ENCODE data around the gene SEPTIN12.
"Not testable (repeated sequence)": the region's sequence is repeated elsewhere in the genome, so short reads cannot be mapped to it uniquely, and the experiment has no call there.

The SEPTIN12 gene

DNA sequence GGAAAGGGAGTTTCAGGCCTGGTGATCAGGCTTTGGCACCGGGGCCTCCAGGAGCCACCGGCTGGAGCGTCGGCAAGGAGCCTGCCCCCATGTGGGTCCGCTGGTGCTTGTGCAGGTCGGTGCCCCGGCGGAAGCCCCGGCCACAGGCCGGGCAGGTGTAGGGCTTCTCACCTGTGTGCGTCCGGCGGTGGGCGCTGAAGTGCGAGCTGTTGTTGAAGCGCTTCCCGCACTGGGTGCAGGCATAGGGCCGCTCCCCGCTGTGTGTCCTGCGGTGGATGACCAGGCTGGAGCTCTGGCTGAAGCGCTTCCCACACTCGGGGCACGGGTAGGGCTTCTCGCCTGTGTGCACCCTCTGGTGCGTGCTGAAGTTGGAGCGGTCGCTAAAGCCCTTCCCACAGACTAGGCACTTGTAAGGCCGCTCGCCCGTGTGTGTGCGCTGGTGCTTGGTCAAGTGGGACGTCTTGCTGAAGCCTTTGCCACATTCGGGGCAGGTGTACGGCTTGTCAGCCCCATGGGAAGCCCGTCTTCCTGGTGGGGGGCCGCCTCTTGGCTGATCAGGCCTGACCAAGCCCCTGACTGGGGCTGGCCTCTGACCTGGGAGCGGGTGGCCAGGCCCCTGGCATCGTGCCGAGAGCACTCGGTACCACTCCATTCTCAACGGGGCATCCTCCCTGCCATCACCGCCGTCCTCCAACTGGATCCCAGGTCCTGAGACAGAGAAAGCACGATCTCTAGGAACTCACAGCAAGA, 35.6 kb downstream of the SEPTIN12 start:
- no peak for DNase-seq

- no peak for DNase-seq
These were observed 37.2 kb downstream of the SEPTIN12 start for GRCh38 chr16:4750896-4751295.

DNA sequence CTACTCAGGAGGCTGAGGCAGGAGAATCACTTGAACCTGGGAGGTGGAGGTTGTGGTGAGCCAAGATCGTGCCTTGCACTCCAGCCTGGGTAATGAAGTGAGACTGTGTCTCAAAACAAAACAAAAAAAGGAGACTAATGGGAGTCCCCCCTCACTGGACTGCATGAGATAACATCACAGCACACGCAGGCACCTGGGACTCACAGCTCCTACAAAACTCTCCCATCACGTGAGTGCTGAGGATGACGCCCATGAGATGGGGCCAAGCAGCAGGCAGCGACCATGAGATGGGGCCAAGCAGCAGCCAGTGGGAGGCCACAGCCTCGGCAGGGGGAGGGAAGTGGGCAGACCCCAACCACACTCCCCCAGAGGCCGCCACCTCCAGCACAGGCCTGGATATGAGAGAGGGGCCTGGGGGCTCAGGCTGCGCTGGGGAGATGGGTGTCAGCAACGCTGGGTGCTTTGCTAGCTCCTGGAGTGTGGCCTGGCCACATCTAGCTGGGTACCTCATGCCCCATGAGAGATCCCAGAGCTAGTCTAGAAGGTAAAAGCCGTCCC, 38.4 kb downstream of the SEPTIN12 start:
- no peak for DNase-seq

DNA sequence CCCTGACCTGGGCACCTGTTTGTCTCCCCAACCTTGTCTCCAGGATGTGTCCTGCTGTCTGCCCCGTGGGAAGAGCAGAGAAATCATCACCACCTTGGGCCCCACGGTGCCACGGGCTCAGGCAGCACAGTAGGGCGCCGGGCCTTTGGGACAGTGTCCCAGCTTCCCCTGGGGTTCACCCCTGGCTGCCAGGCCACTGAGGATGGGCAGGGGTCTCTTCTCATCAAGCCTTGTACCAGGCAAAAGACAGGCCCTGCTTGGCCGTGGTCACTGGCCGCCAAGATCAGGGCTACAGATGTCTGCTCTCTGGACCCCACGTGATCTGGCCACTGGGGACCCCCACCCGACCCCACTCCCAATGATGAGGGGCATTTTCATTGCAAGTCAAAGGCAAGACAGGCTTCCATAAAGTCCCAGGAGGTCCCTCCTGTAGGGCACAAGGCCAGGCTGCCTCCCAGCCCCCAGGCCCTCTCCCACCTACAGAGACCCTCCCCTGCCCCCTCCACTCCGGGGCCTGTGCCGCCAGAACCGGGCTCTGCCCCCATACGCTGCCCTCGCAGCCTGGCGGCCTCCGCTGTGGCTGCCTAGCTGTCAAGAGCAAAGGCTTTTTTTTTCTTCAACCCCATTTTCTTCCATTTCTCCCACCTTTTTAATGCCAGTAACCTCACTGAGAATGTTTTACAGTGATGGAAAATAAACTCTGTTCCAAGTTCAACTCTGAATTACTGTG, 39.3 kb downstream of the SEPTIN12 start:
- DNase-seq = no peak

GRCh38 chr16:4747906-4748681, 40.1 kb downstream of the SEPTIN12 start:
- no peak for DNase-seq

DNA sequence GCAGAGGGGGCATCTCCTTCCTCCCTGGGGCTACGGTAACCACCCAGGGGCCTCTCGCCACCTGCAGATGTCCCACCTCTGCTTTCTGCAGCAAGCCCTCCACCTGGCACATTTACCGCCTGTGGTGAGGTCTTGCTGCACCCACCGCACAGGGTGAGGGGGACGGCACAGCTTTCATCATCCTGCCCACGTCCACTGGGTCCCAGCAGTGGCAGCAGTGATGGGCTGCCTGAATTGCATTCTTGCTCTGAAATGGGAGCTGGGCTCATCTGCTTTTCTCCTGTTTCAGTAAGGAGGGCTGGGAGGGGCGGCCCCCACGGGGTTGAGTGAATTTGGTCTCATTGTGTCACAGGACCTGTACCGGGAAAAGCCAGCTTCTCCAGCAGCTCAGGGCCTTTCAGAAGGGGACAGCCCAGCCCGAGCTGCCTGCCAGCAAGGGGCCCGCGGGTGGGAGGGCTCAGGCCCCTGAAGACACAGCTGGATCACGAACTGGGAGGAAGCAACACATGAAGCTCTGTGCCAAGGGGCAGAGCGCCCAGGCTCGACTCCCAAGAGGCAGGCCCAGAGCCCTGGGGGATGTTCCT, 41.1 kb downstream of the SEPTIN12 start:
- no peak for DNase-seq

DNA sequence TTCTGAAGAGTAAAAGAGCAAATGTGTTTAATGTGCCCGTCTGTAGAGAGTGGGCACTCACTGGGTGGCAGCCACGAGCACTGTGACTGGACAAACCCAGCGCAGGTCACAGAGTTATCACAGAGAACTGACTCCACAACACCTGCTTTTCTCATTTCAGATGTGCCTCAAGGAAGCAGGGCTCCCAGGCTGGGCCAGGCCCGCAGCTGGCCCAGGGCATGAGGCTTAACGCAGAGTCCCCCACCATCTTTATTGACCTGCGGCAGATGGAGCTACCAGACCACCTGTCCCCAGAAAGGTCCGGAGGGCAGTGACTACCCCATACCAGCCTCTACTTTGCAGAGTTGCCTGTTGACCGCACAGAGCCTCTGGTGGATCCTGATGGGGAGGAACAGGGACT, 41.9 kb downstream of the SEPTIN12 start:
- no peak for DNase-seq

DNA sequence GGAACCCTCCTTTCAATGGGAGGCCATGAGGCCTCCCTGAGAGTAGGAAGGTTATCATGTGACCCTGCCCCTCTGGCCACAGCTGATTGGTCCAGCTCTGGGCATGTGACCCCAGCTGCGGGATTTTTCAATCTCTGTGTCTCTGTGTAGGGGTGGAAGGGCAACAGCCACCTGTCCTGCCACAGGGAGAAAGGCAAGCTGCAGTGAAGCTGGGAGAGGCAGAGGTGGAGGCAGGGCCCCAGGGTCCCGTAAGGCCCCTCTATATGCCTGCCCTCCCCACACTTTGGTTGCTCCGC, 42.9 kb downstream of the SEPTIN12 start:
- DNase-seq = no peak

DNA sequence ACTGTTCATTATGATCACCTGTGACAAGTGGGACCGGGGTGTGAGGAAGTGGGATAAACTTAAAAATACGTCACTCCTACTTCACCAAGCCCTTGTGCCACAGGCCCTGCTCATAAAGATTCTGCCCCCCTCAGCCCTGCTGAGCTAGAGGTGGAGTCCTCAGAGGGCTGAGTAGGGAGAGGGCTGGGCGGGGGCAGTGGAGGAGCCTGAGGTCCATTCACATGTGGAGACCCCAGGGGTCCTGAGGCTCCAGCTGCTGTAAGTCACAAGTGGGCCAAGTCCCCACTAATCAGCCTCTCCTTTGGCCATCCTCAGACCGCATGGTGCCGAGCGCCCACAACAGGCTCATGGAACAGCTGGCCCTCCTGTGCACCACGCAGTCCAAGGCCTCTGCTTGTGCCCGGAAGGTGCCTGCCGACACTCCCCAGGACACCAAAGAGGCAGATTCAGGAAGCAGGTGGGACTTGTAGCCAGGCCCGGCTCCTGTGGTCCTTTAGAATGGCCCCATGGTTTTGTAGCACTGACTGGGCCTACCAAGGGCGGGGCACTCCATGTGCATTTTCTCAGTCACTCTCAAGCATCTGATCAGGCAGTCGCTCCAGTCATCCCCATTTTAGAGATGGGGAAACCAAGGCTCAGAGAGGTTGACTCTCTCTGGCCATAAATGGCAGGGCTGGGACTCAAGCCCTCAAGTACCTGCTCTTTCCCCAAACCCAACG, 43.4 kb downstream of the SEPTIN12 start:
- DNase-seq = no peak

DNA sequence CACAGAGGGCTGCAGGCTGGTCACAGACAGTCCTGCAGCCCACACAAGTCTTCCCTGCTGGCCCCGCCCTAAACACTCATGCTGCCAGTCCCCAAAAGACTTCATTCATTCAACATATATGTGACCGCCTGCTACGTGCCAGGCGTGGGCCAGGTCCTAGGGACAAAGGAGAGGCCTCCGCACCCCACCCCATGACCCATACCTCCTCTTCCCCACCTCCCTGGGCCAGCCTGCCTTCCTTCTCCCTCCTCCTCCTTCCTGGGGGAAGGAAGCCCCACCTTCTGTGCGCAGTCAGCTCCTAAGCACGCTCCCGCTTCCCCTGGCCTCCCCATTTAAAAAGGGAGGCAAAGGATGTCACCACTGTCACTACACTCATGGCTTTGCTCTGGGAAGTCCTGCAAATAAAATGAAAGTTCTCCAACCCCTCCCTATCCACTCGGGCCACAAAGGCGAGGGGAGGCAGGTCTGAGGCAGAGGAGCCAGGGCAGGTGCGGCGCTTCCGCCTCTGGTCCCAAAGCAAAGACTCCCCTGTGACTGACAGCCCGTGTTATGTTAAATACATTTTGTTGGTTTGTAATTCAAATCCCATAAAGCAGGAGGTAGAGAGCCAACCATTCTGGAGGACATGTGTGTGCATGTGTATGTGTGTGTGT, 44.8 kb downstream of the SEPTIN12 start:
- DNase-seq = no peak

DNA sequence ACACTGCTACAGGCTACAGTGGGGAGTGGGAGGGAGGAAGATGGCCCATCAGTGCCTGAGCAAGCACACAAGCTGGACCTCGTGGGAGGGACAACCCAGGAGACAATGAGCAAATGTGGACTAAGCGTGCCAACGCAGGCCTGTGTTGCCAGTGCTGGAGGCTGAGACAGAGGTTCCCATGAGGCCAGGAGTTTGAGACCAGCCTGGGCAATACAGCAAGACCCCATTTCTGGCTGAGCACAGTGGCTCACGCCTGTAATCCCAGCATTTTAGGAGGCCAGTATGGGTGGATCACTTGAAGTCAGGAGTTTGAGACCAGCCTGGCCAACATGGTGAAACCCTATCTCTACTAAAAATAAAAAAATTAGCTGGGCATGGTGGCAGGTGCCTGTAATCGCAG, 49.8 kb downstream of the SEPTIN12 start:
- DNase-seq = not testable (repeated sequence)

GRCh38 chr16:4737545-4737944, 50.6 kb downstream of the SEPTIN12 start:
- no peak for DNase-seq

DNA sequence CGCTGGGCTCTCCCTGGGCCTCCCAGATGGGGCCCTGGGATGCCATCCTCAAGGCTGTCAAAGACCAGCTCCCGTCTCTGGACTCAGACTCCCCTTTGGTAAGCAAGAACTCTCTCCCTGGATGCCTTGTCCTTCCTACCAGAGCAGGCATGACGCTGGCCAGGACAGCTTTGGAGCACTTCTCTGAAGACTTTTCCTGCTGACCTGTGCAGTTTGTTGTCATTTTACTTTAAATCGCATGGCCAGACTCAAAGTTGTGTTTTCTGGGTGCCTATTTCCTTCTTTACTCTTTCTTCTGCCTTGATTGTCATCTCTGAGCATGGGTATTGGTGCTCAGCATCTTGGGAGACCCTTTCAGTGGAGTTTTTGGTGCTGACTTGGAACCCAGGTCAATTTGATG, 51.6 kb downstream of the SEPTIN12 start:
- DNase-seq = no peak

- DNase-seq = peak; percentile 86 to 93 (median 89)
These were observed 53.2 kb downstream of the SEPTIN12 start for GRCh38 chr16:4734730-4735535.

DNA sequence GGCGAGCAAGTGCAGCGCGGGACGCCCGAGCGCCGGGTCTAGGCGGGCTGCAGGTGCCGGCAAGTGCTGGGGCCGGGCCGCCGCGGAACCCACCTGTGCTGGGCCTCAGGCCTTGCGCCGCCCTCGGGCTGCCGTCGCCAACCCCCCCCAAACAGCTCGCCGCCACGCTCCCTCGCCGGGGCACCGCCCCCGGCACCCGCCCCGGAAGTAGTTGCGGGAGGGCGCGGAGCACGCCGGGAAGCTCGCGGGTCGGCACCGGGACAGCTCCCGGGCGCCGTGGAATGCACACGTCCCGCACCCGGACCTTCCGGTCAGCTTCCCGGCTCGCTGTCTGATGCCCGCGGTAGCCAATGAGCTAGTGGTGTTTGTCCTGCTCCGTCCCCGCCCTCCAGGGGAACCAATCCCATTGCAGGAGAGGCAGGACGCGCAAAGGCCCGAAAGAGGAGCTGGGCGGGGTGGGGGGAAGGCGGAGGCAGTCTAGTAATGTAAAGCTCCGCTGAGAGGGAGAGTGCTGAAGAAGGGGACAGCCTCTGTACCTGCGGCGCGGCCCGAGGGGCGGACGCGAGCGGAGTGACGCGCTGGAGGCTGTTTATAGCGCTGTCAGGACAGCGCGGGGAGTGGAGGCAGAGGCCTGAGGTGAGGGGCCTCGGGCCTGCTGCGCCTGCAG, 53.9 kb downstream of the SEPTIN12 start, which contains the start of the genes ANKS3 and DNAAF8:
Gene ANKS3 (minus strand): TSS at position 209 of the 667 bp plus-strand sequence. CDS start 4,122 bp downstream, outside the sequence.
Gene DNAAF8 (plus strand): TSS at position 475 of the 667 bp plus-strand sequence. CDS start 1,978 bp downstream, outside the sequence.
- DNase-seq = peak; percentile 69 to 82 (median 73)

- peak in 3 of 5 experiments; percentile 9 to 33 (median 27) for DNase-seq
These were observed 54.4 kb downstream of the SEPTIN12 start for GRCh38 chr16:4733747-4734062.

DNA sequence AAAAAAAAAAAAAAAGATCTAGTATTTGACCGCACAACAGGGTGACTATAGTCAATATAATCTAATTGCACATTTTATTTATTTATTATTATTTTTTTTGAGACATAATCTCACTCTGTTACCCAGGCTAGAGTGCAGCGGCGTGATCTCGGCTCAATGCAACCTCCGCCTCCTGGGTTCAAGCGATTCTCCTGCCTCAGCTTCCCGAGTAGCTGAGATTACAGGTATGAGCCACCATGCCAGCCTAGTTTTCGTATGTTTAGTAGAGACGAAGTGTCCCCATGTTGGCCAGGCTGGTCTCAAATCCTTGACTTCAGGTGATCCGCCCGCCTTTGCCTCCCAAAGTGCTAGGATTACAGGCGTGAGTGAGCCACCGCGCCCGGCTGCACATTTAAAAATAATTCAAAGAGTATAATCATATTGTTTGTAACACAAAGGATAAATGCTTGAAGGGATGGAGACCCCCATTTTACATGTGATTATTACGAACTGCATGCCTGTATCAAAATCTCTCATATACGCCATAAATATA, 54.9 kb downstream of the SEPTIN12 start:
- DNase-seq = no peak

- no peak for DNase-seq
These were observed 58.3 kb downstream of the SEPTIN12 start for GRCh38 chr16:4729876-4730275.

GRCh38 chr16:4728676-4729075, 59.5 kb downstream of the SEPTIN12 start:
- DNase-seq = no peak

Measured in T-helper 2 cell (primary cell).